ENCODE data around the gene UTP25. TPM values are rescaled to one million over a fixed set of nuclear protein-coding genes. Genes with fewer than 3 reads are reported as not detected.

Gene UTP25
- total RNA-seq, 1 donor from 2014 or later, result 6.8 TPM

DNA sequence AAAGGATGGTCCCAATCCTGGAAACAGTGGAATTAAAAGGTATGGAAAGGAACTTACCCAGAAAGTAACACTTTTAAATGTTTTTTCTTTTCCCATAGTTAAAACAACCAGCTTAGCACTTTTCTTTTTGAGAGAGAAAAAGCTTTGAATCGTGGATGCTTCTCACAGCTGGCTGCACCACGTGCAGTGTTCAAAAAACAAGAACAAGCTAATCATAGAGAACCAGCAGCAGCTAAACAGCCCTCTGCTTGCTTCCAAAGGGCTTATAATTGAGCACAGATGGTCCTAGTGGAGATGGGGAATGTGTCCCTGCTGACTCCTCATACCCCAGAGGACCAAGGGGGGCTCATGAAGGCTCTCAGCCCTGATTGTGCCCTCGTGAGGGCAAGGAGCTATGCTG, 26.4 kb downstream of the UTP25 start:
- H3K36me3 Mint-ChIP-seq (ENCODE audit: low read depth), result no peaks in the 10 kb centered on the region
- H3K9me3 Mint-ChIP-seq, result no peaks in the 10 kb centered on the region
- no peaks in the 10 kb centered on the region for H3K27me3 Mint-ChIP-seq (ENCODE audit: low read depth)
- TF ChIP-seq, protein P1, sequence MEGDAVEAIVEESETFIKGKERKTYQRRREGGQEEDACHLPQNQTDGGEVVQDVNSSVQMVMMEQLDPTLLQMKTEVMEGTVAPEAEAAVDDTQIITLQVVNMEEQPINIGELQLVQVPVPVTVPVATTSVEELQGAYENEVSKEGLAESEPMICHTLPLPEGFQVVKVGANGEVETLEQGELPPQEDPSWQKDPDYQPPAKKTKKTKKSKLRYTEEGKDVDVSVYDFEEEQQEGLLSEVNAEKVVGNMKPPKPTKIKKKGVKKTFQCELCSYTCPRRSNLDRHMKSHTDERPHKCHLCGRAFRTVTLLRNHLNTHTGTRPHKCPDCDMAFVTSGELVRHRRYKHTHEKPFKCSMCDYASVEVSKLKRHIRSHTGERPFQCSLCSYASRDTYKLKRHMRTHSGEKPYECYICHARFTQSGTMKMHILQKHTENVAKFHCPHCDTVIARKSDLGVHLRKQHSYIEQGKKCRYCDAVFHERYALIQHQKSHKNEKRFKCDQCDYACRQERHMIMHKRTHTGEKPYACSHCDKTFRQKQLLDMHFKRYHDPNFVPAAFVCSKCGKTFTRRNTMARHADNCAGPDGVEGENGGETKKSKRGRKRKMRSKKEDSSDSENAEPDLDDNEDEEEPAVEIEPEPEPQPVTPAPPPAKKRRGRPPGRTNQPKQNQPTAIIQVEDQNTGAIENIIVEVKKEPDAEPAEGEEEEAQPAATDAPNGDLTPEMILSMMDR (conservative IDR thresholded peaks at IDR 0.05), result no peak
- DNase-seq (ENCODE audit: low read depth, low spot score), result no peak
- H3K27ac Mint-ChIP-seq (ENCODE audit: unreplicated experiment), result no peak overlapping the region
- H3K4me1 Mint-ChIP-seq, result no peaks in the 10 kb centered on the region
- H3K4me3 Mint-ChIP-seq, result no peak overlapping the region

DNA sequence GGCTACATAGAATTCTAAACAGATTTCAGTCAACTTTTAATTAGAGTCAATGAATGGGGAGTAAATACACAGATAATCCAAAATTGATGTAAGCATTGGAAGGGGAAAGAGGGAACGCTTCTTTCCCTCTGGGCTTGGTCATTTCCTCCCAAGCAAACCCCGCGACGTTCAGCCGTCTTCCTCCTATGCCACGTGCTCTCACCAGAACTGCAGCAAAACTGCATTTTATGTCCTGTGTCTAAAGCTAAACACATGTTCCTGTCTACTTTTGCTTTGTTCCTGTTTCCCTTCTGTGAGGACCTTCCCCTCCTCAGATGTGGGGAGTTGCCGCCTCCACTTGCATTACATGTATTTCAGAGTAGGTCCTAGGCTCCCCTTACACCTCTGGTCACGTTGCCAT, 27.2 kb downstream of the UTP25 start:
- no peak overlapping the region for H3K27ac Mint-ChIP-seq (ENCODE audit: unreplicated experiment)
- no peaks in the 10 kb centered on the region for H3K36me3 Mint-ChIP-seq (ENCODE audit: low read depth)
- H3K27me3 Mint-ChIP-seq (ENCODE audit: low read depth), result no peaks in the 10 kb centered on the region
- H3K9me3 Mint-ChIP-seq, result no peaks in the 10 kb centered on the region
- no peak overlapping the region for H3K4me3 Mint-ChIP-seq
- TF ChIP-seq, protein P1 (conservative IDR thresholded peaks at IDR 0.05), result no peak
- no peaks in the 10 kb centered on the region for H3K4me1 Mint-ChIP-seq
- no peak for DNase-seq (ENCODE audit: low read depth, low spot score)

DNA sequence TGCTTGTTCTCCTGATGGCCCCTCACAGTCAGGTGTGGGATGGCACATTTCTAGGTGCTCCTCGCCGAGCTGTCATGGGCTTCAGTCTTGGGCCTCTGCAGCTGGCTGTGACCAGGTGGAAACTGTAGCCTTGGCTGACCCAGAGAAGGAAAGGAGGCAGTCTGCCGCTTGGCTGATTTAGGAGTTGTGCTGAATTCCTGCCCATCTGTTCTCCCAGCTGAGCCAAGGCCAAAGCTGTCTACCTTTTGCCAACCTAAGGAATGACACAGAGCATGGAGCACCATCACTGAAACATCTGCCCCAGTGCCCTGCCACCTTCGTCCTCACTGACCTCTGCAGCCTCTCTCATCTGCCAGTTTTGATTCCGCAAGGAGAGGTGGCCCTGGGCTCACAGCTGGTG, 27.9 kb downstream of the UTP25 start:
- H3K4me3 Mint-ChIP-seq, result no peak overlapping the region
- DNase-seq (ENCODE audit: low read depth, low spot score), result no peak
- no peaks in the 10 kb centered on the region for H3K27me3 Mint-ChIP-seq (ENCODE audit: low read depth)
- H3K27ac Mint-ChIP-seq (ENCODE audit: unreplicated experiment), result no peak overlapping the region
- no peaks in the 10 kb centered on the region for H3K9me3 Mint-ChIP-seq
- TF ChIP-seq, protein P1 (conservative IDR thresholded peaks at IDR 0.05), result no peak
- H3K36me3 Mint-ChIP-seq (ENCODE audit: low read depth), result no peaks in the 10 kb centered on the region
- no peaks in the 10 kb centered on the region for H3K4me1 Mint-ChIP-seq

DNA sequence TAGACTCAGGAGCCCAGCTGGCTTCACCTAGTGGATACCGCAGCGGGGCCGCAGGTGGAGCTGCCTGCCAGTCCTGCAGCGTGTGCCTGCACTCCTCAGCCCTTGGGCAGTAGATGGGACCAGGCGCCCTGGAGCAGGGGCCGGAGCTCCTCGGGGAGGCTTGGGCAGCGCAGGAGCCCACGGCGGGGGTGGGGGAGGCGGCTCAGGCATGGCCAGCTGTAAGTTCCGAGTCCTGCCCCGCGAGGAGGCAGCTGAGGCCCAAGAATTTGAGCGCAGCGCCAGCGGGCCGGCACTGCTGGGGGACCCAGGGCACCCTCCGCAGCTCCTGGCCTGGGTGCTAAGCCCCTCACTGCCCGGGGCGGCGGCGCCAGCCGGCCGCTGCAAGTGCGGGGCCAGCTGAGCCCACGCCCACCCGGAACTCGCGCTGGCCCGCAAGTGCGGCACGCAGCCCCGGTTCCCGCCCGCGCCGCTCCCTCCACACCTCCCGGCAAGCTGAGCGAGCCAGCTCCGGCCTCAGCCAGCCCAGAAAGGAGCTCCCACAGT, 30.9 kb downstream of the UTP25 start:
- Mint-ChIP-seq H3K4me3 (no peak overlapping the region), H3K27ac (ENCODE audit: unreplicated experiment) (no peak overlapping the region), H3K4me1 (no peaks in the 10 kb centered on the region), H3K36me3 (ENCODE audit: low read depth) (no peaks in the 10 kb centered on the region), H3K9me3 (no peaks in the 10 kb centered on the region), H3K27me3 (ENCODE audit: low read depth) (peaks cover 22% of the 10 kb centered on the region)
- TF ChIP-seq, protein P1 (conservative IDR thresholded peaks at IDR 0.05), result no peak
- DNase-seq (ENCODE audit: low read depth, low spot score), result no peak

DNA sequence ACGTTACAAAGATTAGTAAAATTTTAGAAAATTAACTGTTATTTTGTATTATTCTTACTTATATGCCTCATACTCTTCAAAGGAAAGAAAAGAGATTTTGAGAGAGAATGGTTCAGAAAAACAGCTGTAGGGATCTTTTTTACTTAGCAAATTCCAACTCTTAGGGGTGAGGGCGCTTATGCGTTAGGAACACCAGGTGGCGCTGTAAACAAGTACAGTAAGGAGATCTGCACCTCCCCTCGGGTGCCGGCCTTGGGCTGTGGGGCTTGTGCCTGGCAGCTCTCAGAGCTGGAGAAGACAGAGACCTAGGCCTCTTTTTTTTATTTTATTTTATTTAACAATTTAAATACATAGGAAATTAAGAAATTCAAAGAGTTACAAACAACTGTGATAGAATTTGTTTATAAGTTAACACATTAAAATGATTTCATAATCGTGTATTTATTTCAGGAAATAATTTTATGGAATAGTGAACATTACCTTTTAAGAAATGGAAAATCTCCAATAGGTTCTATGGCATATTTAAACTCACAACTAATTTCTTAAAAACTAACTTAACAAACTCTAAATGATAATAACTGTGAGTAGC, 32.6 kb downstream of the UTP25 start:
- TF ChIP-seq, protein P1 (conservative IDR thresholded peaks at IDR 0.05), result peak; percentile 93
- H3K4me3 Mint-ChIP-seq, result no peak overlapping the region
- H3K27me3 Mint-ChIP-seq (ENCODE audit: low read depth), result peaks cover 26% of the 10 kb centered on the region
- H3K27ac Mint-ChIP-seq (ENCODE audit: unreplicated experiment), result no peak overlapping the region
- H3K4me1 Mint-ChIP-seq, result no peaks in the 10 kb centered on the region
- H3K36me3 Mint-ChIP-seq (ENCODE audit: low read depth), result no peaks in the 10 kb centered on the region
- H3K9me3 Mint-ChIP-seq, result no peaks in the 10 kb centered on the region
- peak; percentile 73 for DNase-seq (ENCODE audit: low read depth, low spot score)

All from neural crest cell (in vitro differentiated cells).